Measurements from ENCODE around the gene CIP2A. TPM values are rescaled to one million over a fixed set of nuclear protein-coding genes. Genes with fewer than 3 reads are reported as not detected.

CIP2A gene
- total RNA-seq, 1 experiment from 2014 or later = 37.8 TPM

DNA sequence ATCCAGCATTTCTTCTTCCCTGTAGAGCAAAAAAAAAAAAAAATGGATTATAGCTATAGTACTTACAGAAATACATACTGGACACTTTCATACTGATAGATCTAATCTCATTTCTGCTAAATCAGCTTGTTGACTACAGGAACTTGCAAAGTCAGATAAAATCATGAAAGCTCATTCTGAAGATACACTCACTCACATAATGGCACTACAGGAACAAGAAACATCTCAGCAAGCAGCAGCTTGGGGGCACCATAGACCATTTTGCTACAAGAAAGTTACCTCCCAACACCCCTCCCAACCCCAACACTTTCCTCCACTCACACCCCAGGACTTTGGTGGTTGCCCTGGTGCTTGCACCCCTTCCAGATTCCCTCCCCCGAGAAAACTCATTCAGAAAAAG, 83.4 kb downstream of the CIP2A start:
- no peak overlapping the region for H3K27ac ChIP-seq (ENCODE audit: low read length)
- no peaks in the 10 kb centered on the region for H3K4me1 ChIP-seq (ENCODE audit: low read length)
- no peak overlapping the region for H3K4me3 ChIP-seq (ENCODE audit: low read length)
- H3K9me2 ChIP-seq (replicated peaks; ENCODE audit: insufficient read depth, low read length) = no peaks in the 10 kb centered on the region
- H3K9ac ChIP-seq (ENCODE audit: low read length) = no peak overlapping the region
- no peaks in the 10 kb centered on the region for H3K36me3 ChIP-seq (ENCODE audit: insufficient read depth, low read length)
- DNase-seq = no peak
- 0 out of 2 replicates have a peak, but pooled peaks cover 2% of the 10 kb centered on the region for H3K27me3 ChIP-seq (ENCODE audit: low read length)
- H4K20me1 ChIP-seq (ENCODE audit: insufficient read depth, low read depth, low read length) = no peaks in the 10 kb centered on the region
- H2AFZ ChIP-seq (ENCODE audit: low read length) = no peak overlapping the region
- no peaks in the 10 kb centered on the region for H3K9me3 ChIP-seq (ENCODE audit: low read length)
- H3K4me2 ChIP-seq (ENCODE audit: low read depth, low read length, poor library complexity, severe bottlenecking) = no peak overlapping the region
- no peaks in the 10 kb centered on the region for H3K79me2 ChIP-seq (ENCODE audit: low read length)

- H3K4me1 ChIP-seq (ENCODE audit: low read length) = no peaks in the 10 kb centered on the region
- H3K4me3 ChIP-seq (ENCODE audit: low read length) = no peak overlapping the region
Observed at GRCh38 chr3:108503722-108504121, 85.5 kb downstream of the CIP2A start.

GRCh38 chr3:108501535-108501934, 87.7 kb downstream of the CIP2A start:
- Histone ChIP-seq H3K4me2 (ENCODE audit: low read depth, low read length, poor library complexity, severe bottlenecking) (no peak overlapping the region), H3K27me3 (ENCODE audit: low read length) (0 out of 2 replicates have a peak, but pooled peaks cover 2% of the 10 kb centered on the region), H2AFZ (ENCODE audit: low read length) (no peak overlapping the region), H3K27ac (ENCODE audit: low read length) (no peak overlapping the region), H3K9me2 (replicated peaks; ENCODE audit: insufficient read depth, low read length) (no peaks in the 10 kb centered on the region), H3K9ac (ENCODE audit: low read length) (no peak overlapping the region), H3K9me3 (ENCODE audit: low read length) (no peaks in the 10 kb centered on the region), H4K20me1 (ENCODE audit: insufficient read depth, low read depth, low read length) (no peaks in the 10 kb centered on the region), H3K4me1 (ENCODE audit: low read length) (no peaks in the 10 kb centered on the region), H3K79me2 (ENCODE audit: low read length) (no peaks in the 10 kb centered on the region), H3K36me3 (ENCODE audit: insufficient read depth, low read length) (no peaks in the 10 kb centered on the region), H3K4me3 (ENCODE audit: low read length) (no peak overlapping the region)
- DNase-seq = no peak

More at GRCh38 chr3:108503722-108504121, 85.5 kb downstream of the CIP2A start:
- no peaks in the 10 kb centered on the region for H4K20me1 ChIP-seq (ENCODE audit: insufficient read depth, low read depth, low read length)
- no peaks in the 10 kb centered on the region for H3K9me3 ChIP-seq (ENCODE audit: low read length)
- no peak overlapping the region for H2AFZ ChIP-seq (ENCODE audit: low read length)
- H3K9ac ChIP-seq (ENCODE audit: low read length) = no peak overlapping the region
- H3K9me2 ChIP-seq (replicated peaks; ENCODE audit: insufficient read depth, low read length) = no peaks in the 10 kb centered on the region
- H3K79me2 ChIP-seq (ENCODE audit: low read length) = no peaks in the 10 kb centered on the region
- no peak overlapping the region for H3K27ac ChIP-seq (ENCODE audit: low read length)
- no peak for DNase-seq
- 0 out of 2 replicates have a peak, but pooled peaks cover 2% of the 10 kb centered on the region for H3K27me3 ChIP-seq (ENCODE audit: low read length)
- no peaks in the 10 kb centered on the region for H3K36me3 ChIP-seq (ENCODE audit: insufficient read depth, low read length)
- no peak overlapping the region for H3K4me2 ChIP-seq (ENCODE audit: low read depth, low read length, poor library complexity, severe bottlenecking)

DNA sequence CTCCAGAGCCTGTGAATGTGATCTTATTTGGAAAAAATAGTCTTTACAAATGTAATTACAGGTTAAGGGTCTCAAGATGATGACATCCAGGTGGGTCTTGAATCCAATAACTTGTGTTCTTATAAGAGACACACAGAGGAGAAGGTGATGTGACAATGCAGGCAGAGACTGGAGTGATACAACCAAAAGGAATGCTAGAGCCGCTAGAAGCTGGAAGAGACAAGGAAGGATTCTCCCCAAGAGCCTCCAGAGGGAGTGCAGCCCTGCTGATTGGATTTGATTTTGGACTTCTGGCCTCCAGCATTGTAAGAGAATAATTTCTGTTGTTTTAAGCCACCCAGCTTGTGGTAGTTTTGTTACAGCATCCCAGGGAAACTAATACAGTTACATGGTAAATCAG, 88.5 kb downstream of the CIP2A start:
- no peak overlapping the region for H3K4me3 ChIP-seq (ENCODE audit: low read length)
- no peaks in the 10 kb centered on the region for H3K36me3 ChIP-seq (ENCODE audit: insufficient read depth, low read length)
- 0 out of 2 replicates have a peak, but pooled peaks cover 2% of the 10 kb centered on the region for H3K27me3 ChIP-seq (ENCODE audit: low read length)
- no peaks in the 10 kb centered on the region for H3K9me3 ChIP-seq (ENCODE audit: low read length)
- no peak overlapping the region for H3K27ac ChIP-seq (ENCODE audit: low read length)
- H3K4me2 ChIP-seq (ENCODE audit: low read depth, low read length, poor library complexity, severe bottlenecking) = no peak overlapping the region
- no peaks in the 10 kb centered on the region for H3K4me1 ChIP-seq (ENCODE audit: low read length)
- no peak overlapping the region for H3K9ac ChIP-seq (ENCODE audit: low read length)
- DNase-seq = no peak
- H3K79me2 ChIP-seq (ENCODE audit: low read length) = no peaks in the 10 kb centered on the region
- H4K20me1 ChIP-seq (ENCODE audit: insufficient read depth, low read depth, low read length) = no peaks in the 10 kb centered on the region
- H2AFZ ChIP-seq (ENCODE audit: low read length) = no peak overlapping the region; the same call in 1 of the 2 replicates
- H3K9me2 ChIP-seq (replicated peaks; ENCODE audit: insufficient read depth, low read length) = no peaks in the 10 kb centered on the region

Small RNA genes within 50 kb of the gene (small RNA-seq; reads per million reads assigned to genes)
- not detected for gene RF00156

Other genes with a start within 250 kb of the CIP2A start
- 0.18 TPM in 1 of 2 replicates, not detected in the other for gene MYH15, start 78.8 kb downstream of the CIP2A start, total RNA-seq (2014; rRNA removed; shearing (Covaris generic); ENCODE audit: low replicate concordance)
- gene DZIP3, start 284 bp upstream of the CIP2A start, total RNA-seq (2014; rRNA removed; shearing (Covaris generic); ENCODE audit: low replicate concordance) = 9.3 and 15.7 TPM in 2 replicates
- gene RETNLB, start 168.0 kb upstream of the CIP2A start, total RNA-seq (2014; rRNA removed; shearing (Covaris generic); ENCODE audit: low replicate concordance) = not detected in 2 replicates
- not detected in 2 replicates for gene TRAT1, start 233.3 kb upstream of the CIP2A start, total RNA-seq (2014; rRNA removed; shearing (Covaris generic); ENCODE audit: low replicate concordance)